PC-9 (cell line): ENCODE measurements around the gene INAVA. TPM values are rescaled to one million over a fixed set of nuclear protein-coding genes. Genes with fewer than 3 reads are reported as not detected.

Experiments
- BruUV-seq: library from RNA; stranded (reverse); fragments of 400-500 nt; replicated peaks from 2 replicates; lab custom pipeline; 2021; lab: Mats Ljungman, UMichigan
- CTCF ChIA-PET: fragments of 300-600 bp; sonication (Branson Sonifier 250); formaldehyde crosslinking; loops from one replicate; lab custom pipeline; 2022; ENCODE audit warnings: antibody characterized with exemption; lab: Charles Lee
- POLR2A ChIA-PET: fragments of 300-600 bp; sonication (Branson Sonifier 250); formaldehyde crosslinking; loops from one replicate; lab custom pipeline; 2022; ENCODE audit warnings: antibody characterized with exemption; ENCODE audit not compliant: unreplicated experiment; lab: Charles Lee
- DNase-seq, 2 experiments: peaks; one replicate each; pipeline versions ENCODE4 v3.0.0 to v3.0.0-alpha.2; 2015 to 2022; ENCODE audit warnings: mixed read lengths in 1 of 2
- H2AFZ ChIP-seq: fragments of 200-600 bp; sonication (generic); 2 replicates; pipeline ENCODE4 v1.8.1; 2017; ENCODE audit warnings: antibody characterized with exemption
- H3F3A ChIP-seq: fragments of 200-600 bp; sonication (generic); 2 replicates; pipeline ENCODE4 v1.8.1; 2017; ENCODE audit warnings: antibody characterized with exemption, mild to moderate bottlenecking, low read depth; ENCODE audit not compliant: insufficient read depth
- H3K27ac ChIP-seq: fragments of 200-600 bp; sonication (generic); 2 replicates; pipeline ENCODE4 v1.6.1; 2016; ENCODE audit warnings: mixed run types
- H3K27me3 ChIP-seq: fragments of 200-600 bp; sonication (generic); 2 replicates; pipeline ENCODE4 v1.6.1; 2016; ENCODE audit warnings: low read depth, mixed run types; ENCODE audit not compliant: insufficient read depth
- H3K36me3 ChIP-seq: fragments of 200-600 bp; sonication (generic); 2 replicates; pipeline ENCODE4 v1.6.1; 2016; ENCODE audit warnings: low read depth, mixed run types
- H3K4me1 ChIP-seq: fragments of 200-600 bp; sonication (generic); replicated peaks from 2 replicates; pipeline ENCODE4 v1.6.1; 2016; ENCODE audit warnings: mixed run types; ENCODE audit not compliant: insufficient read depth
- H3K4me2 ChIP-seq: fragments of 200-600 bp; sonication (generic); 2 replicates; pipeline ENCODE4 v1.6.1; 2017; ENCODE audit warnings: mixed run types
- H3K4me3 ChIP-seq: fragments of 200-600 bp; sonication (generic); 2 replicates; pipeline ENCODE4 v1.6.1; 2016; ENCODE audit warnings: mixed run types
- H3K79me2 ChIP-seq: fragments of 200-600 bp; sonication (generic); 2 replicates; pipeline ENCODE4 v1.6.1; 2017; ENCODE audit warnings: low read depth, mixed run types
- H3K9me2 ChIP-seq: fragments of 200-600 bp; sonication (generic); 2 replicates; pipeline ENCODE4 v1.8.1; 2017; ENCODE audit warnings: mild to moderate bottlenecking; ENCODE audit not compliant: insufficient read depth
- H3K9me3 ChIP-seq: fragments of 200-600 bp; sonication (generic); 2 replicates; pipeline ENCODE4 v1.8.1; 2016; ENCODE audit warnings: low read depth; ENCODE audit not compliant: insufficient read depth
- H4K20me1 ChIP-seq: fragments of 200-600 bp; sonication (generic); 2 replicates; pipeline ENCODE4 v1.8.1; 2017; ENCODE audit not compliant: insufficient read depth
- EZH2 ChIP-seq: fragments of 200-600 bp; sonication (generic); IDR thresholded peaks from 2 replicates; pipeline ENCODE4 v1.8.0; 2017; ENCODE audit warnings: antibody characterized with exemption, low read depth
- intact Hi-C: fragments of 100-400 bp; cut with micrococcal nuclease; formaldehyde crosslinking; loops from one replicate; pipeline ENCODE4 v1.10.0; 2022; ENCODE audit not compliant: unreplicated experiment
- total RNA-seq: library from RNA; stranded (reverse); gene quantifications from 2 replicates; pipeline ENCODE4 v1.2.3, GENCODE V29; 2021
- TF ChIP-seq, protein P1 (sequence below): fragments of 200-600 bp; sonication (generic); conservative IDR thresholded peaks from 2 replicates; pipeline ENCODE4 v1.6.1; 2017; ENCODE audit warnings: mixed run types, antibody characterized with exemption, mild to moderate bottlenecking, moderate library complexity

Gene INAVA
- total RNA-seq, 1 experiment from 2014 or later, result 49.8 TPM

DNA sequence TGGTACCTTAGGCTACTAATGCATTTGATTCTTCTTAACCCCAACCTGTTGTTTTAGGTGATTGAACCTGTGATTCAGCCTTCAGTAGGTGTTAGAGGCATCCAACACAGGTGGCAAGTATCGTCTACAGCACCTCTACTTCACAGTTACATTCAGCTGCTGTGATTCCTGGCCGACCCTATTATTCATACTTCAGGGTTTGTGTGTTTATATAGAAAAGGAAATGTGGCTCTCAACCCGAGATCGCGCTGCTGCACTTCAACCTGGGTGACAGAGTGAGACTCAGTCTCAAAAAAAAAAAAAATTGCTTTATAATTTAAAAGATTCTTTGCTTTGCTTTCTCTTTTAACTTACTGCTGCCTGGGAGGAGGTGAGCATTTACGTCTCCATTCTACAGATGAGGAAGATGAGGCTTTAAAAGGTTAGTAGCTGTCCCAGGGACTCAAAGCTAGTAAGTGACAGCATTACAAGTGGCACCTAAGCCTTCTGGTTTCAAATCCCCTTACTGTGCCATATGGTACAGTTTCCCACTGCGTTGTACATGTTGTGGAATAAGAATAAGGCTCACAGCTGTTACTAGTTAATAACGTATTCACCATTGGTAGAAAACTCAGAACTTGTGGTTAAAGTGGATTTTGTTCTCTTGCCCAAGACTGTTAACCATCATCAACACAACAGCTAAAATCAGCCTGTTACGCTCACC, 31.8 kb upstream of the INAVA start:
- POLR2A ChIA-PET, result no interaction called here

DNA sequence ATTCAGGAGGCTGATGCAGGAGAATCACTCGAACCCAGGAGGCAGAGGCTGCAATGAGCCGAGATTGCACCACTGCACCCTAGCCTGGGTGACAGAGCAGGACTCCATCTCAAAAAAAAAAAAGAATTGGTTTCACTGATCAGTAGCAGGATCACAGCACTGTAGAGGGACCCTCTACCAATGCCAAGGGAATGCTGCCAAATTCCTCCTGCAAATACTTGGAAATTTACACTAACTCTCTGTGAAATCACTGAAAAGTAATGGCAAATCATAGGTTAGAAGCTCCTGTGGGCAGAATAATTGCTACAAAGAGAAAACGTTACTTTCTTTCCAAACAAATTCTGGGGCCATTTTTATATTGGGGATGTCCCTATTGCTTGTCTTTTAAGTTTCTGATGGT, 28.6 kb upstream of the INAVA start:
- Histone ChIP-seq H3K27ac (no peak overlapping the region), H3K4me3 (no peak overlapping the region), H3K4me2 (no peak overlapping the region), H2AFZ (no peak overlapping the region), H3F3A (peaks cover 7% of the 10 kb centered on the region; the same call in 1 of the 2 replicates), H3K36me3 (peaks cover 5% of the 10 kb centered on the region; the same call in 1 of the 2 replicates), H3K79me2 (no peaks in the 10 kb centered on the region), H3K9me2 (no peaks in the 10 kb centered on the region), H3K4me1 (no peaks in the 10 kb centered on the region), H3K27me3 (no peaks in the 10 kb centered on the region), H3K9me3 (no peaks in the 10 kb centered on the region), H4K20me1 (no peaks in the 10 kb centered on the region)
- ChIA-PET CTCF (no interaction called here), POLR2A (no interaction called here)
- intact Hi-C loops, result no loop called here
- no peak for TF ChIP-seq EZH2
- TF ChIP-seq, protein P1, sequence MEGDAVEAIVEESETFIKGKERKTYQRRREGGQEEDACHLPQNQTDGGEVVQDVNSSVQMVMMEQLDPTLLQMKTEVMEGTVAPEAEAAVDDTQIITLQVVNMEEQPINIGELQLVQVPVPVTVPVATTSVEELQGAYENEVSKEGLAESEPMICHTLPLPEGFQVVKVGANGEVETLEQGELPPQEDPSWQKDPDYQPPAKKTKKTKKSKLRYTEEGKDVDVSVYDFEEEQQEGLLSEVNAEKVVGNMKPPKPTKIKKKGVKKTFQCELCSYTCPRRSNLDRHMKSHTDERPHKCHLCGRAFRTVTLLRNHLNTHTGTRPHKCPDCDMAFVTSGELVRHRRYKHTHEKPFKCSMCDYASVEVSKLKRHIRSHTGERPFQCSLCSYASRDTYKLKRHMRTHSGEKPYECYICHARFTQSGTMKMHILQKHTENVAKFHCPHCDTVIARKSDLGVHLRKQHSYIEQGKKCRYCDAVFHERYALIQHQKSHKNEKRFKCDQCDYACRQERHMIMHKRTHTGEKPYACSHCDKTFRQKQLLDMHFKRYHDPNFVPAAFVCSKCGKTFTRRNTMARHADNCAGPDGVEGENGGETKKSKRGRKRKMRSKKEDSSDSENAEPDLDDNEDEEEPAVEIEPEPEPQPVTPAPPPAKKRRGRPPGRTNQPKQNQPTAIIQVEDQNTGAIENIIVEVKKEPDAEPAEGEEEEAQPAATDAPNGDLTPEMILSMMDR, result no peak
- no peak for DNase-seq
- BruUV-seq, result no TSS peak

More for the DNA sequence above, 31.8 kb upstream of the INAVA start:
- no peak overlapping the region for H3K27ac ChIP-seq
- no peak overlapping the region for H3K4me2 ChIP-seq
- no TSS peak for BruUV-seq
- H3F3A ChIP-seq, result peaks cover 7% of the 10 kb centered on the region; the same call in 1 of the 2 replicates
- peaks cover 8% of the 10 kb centered on the region; the same call in 1 of the 2 replicates for H3K36me3 ChIP-seq
- no peaks in the 10 kb centered on the region for H3K79me2 ChIP-seq
- H3K27me3 ChIP-seq, result no peaks in the 10 kb centered on the region
- no peaks in the 10 kb centered on the region for H3K9me3 ChIP-seq
- intact Hi-C loops, result no loop called here
- no peaks in the 10 kb centered on the region for H3K4me1 ChIP-seq
- H2AFZ ChIP-seq, result no peak overlapping the region
- no peak for TF ChIP-seq EZH2
- TF ChIP-seq, protein P1, result no peak
- H3K4me3 ChIP-seq, result no peak overlapping the region
- no peaks in the 10 kb centered on the region for H4K20me1 ChIP-seq
- no peaks in the 10 kb centered on the region for H3K9me2 ChIP-seq
- DNase-seq, result no peak
- CTCF ChIA-PET, result no interaction called here

DNA sequence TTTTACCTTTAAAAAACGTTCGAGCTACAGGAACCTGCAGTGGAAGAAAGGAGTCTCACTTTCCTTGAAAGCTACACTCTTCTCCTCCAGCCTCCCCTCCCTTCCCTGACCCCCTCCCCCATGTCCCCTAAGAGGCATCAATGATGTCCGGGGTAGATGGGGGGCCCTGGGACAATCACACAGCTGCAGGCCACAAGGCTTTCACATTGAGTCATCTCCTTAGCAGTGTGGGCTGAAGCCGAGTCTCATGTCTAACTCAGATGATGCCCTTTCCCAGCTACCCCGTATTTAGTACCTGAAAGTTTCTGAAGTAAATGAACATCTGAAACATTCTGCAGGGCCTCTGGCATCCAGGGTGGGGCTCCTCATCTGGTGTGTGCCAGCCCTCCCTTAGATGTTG, 28.2 kb upstream of the INAVA start:
- no peaks in the 10 kb centered on the region for H3K9me2 ChIP-seq
- H3K79me2 ChIP-seq, result no peaks in the 10 kb centered on the region
- no TSS peak for BruUV-seq
- H3K4me3 ChIP-seq, result no peak overlapping the region
- H3K9me3 ChIP-seq, result no peaks in the 10 kb centered on the region
- H3K27ac ChIP-seq, result no peak overlapping the region
- H3K27me3 ChIP-seq, result no peaks in the 10 kb centered on the region
- H4K20me1 ChIP-seq, result no peaks in the 10 kb centered on the region
- no peaks in the 10 kb centered on the region for H3K4me1 ChIP-seq
- DNase-seq, result no peak
- H3K36me3 ChIP-seq, result peaks cover 5% of the 10 kb centered on the region; the same call in 1 of the 2 replicates
- ChIA-PET POLR2A (no interaction called here), CTCF (no interaction called here)
- peaks cover 7% of the 10 kb centered on the region; the same call in 1 of the 2 replicates for H3F3A ChIP-seq
- H3K4me2 ChIP-seq, result no peak overlapping the region
- intact Hi-C loops, result no loop called here
- TF ChIP-seq, protein P1, result no peak
- no peak for TF ChIP-seq EZH2
- no peak overlapping the region for H2AFZ ChIP-seq
